HCT116 (cell line): ENCODE measurements around the gene BAX. TPM values are rescaled to one million over a fixed set of nuclear protein-coding genes. Genes with fewer than 3 reads are reported as not detected.

Experiments
- ATAC-seq: fragments of 200-7000 bp; cut with Tn5 transposase; 2 replicates; pipeline ENCODE4 v1.9.1; 2020; ENCODE audit warnings: mild to moderate bottlenecking, moderate library complexity
- BruUV-seq: library from RNA; stranded (reverse); fragments of 400-500 nt; replicated peaks from 2 replicates; lab custom pipeline; 2021; lab: Mats Ljungman, UMichigan
- CTCF ChIA-PET: fragments of 300-600 bp; sonication (Branson Sonifier 250); formaldehyde crosslinking; loops from one replicate; lab custom pipeline; 2021; ENCODE audit warnings: antibody characterized with exemption; lab: Charles Lee
- POLR2A ChIA-PET: fragments of 300-600, 350-600 bp; sonication (Branson Sonifier 250); formaldehyde crosslinking; loops from one replicate; lab custom pipeline; 2021; ENCODE audit warnings: antibody characterized with exemption; lab: Charles Lee
- RAD21 ChIA-PET, 2 experiments: fragments of 300-600 bp; sonication (Branson Sonifier 250); formaldehyde crosslinking; loops; one replicate each; lab custom pipeline; 2023; ENCODE audit warnings: low total read pairs in 2 of 2; ENCODE audit not compliant: uncharacterized antibody in 2 of 2, unreplicated experiment in 2 of 2, low non-redundant PET in 1 of 2; lab: Charles Lee
- DNase-seq: peaks from one replicate; pipeline ENCODE4 v3.0.0-alpha.2; 2010; ENCODE audit warnings: low read depth, low spot score
- H2AFZ ChIP-seq: fragments of 200-600 bp; shearing (Covaris generic), sonication (generic); 2 replicates; pipeline ENCODE4 v1.6.1; 2017; ENCODE audit warnings: low read depth, mixed run types, mixed read lengths, antibody characterized with exemption, low read length; ENCODE audit not compliant: poor library complexity, severe bottlenecking
- H3K27ac ChIP-seq: 2 replicates; pipeline ENCODE4 v1.5.1; 2012; ENCODE audit warnings: low read depth, low read length
- H3K27me3 ChIP-seq: fragments of 200-600 bp; sonication (generic); 2 replicates; pipeline ENCODE4 v1.6.1; 2016; ENCODE audit warnings: mixed run types, low read length, mixed read lengths; ENCODE audit not compliant: insufficient read depth
- H3K36me3 ChIP-seq, 2 experiments: fragments of 200-500 bp in 1 of 2; fragments of 200-600 bp in 1 of 2; sonication (Bioruptor generic) in 1 of 2; sonication (generic) in 1 of 2; 2 replicates each; pipeline versions ENCODE4 v1.5.1 to v1.6.1; 2014 to 2016; ENCODE audit warnings: low read length in 2 of 2, inconsistent platforms in 1 of 2, mixed read lengths in 1 of 2, mixed run types in 1 of 2; ENCODE audit not compliant: insufficient read depth in 2 of 2, control insufficient read depth in 1 of 2
- H3K4me1 ChIP-seq, 2 experiments: fragments of 200-600 bp in 1 of 2; sonication (generic) in 1 of 2; 2 replicates each; pipeline versions ENCODE4 v1.5.1 to v1.6.1; 2012 to 2017; ENCODE audit warnings: low read length in 2 of 2, inconsistent platforms in 1 of 2, mild to moderate bottlenecking in 1 of 2, mixed read lengths in 1 of 2, mixed run types in 1 of 2, moderate library complexity in 1 of 2; ENCODE audit not compliant: insufficient read depth in 2 of 2, control insufficient read depth in 1 of 2
- H3K4me2 ChIP-seq: fragments of 200-600 bp; sonication (generic); 2 replicates; pipeline ENCODE4 v1.6.1; 2017; ENCODE audit warnings: mixed run types, low read length, mixed read lengths
- H3K4me3 ChIP-seq, 2 experiments: fragments of 200-600 bp in 1 of 2; sonication (generic) in 1 of 2; replicated peaks in 1 of 2; 2 replicates each; pipeline ENCODE4 v1.5.1; 2011 to 2016; ENCODE audit warnings: low read length in 2 of 2, control low read depth in 1 of 2, low read depth in 1 of 2, mild to moderate bottlenecking in 1 of 2, mixed read lengths in 1 of 2, mixed run types in 1 of 2
- H3K79me2 ChIP-seq: fragments of 200-600 bp; sonication (generic); 2 replicates; pipeline ENCODE4 v1.6.1; 2017; ENCODE audit warnings: mild to moderate bottlenecking, mixed run types, low read length, moderate library complexity, mixed read lengths; ENCODE audit not compliant: insufficient read depth
- H3K9ac ChIP-seq: fragments of 200-600 bp; sonication (generic); 2 replicates; pipeline ENCODE4 v1.6.1; 2016; ENCODE audit warnings: low read length, mixed read lengths
- H3K9me2 ChIP-seq: fragments of 200-600 bp; sonication (generic), shearing (Covaris generic); 2 replicates; pipeline ENCODE4 v1.6.1; 2017; ENCODE audit warnings: mixed run types, mild to moderate bottlenecking, moderate library complexity; ENCODE audit not compliant: insufficient read depth
- H3K9me3 ChIP-seq, 2 experiments: fragments of 200-500 bp in 1 of 2; fragments of 200-600 bp in 1 of 2; sonication (Bioruptor generic) in 1 of 2; sonication (generic) in 1 of 2; 2 replicates each; pipeline ENCODE4 v1.6.1; 2014 to 2017; ENCODE audit warnings: low read length in 2 of 2, mixed read lengths in 2 of 2, inconsistent platforms in 1 of 2, low read depth in 1 of 2, mild to moderate bottlenecking in 1 of 2, mixed run types in 1 of 2, moderate library complexity in 1 of 2; ENCODE audit not compliant: control insufficient read depth in 1 of 2, insufficient read depth in 1 of 2
- H4K20me1 ChIP-seq: fragments of 200-600 bp; sonication (generic), shearing (Covaris generic); 2 replicates; pipeline ENCODE4 v1.6.1; 2017; ENCODE audit warnings: mixed run types, mild to moderate bottlenecking, moderate library complexity; ENCODE audit not compliant: insufficient read depth
- CTCF ChIP-seq, 3 experiments: fragments of 200-600 bp in 1 of 3; sonication (generic) in 1 of 3; IDR thresholded peaks in 2 of 3; conservative IDR thresholded peaks in 1 of 3; 2 replicates each; pipeline ENCODE4 v1.5.1; 2012 to 2017; ENCODE audit warnings: low read depth in 2 of 3, low read length in 2 of 3, antibody characterized with exemption in 1 of 3, borderline replicate concordance in 1 of 3, control low read depth in 1 of 3, mild to moderate bottlenecking in 1 of 3, mixed read lengths in 1 of 3, mixed run types in 1 of 3, moderate library complexity in 1 of 3; ENCODE audit not compliant: insufficient read depth in 1 of 3
- EZH2 ChIP-seq: fragments of 200-600 bp; sonication (generic); IDR thresholded peaks from 2 replicates; pipeline ENCODE4 v1.6.1; 2017; ENCODE audit warnings: antibody characterized with exemption, mixed run types
- FOSL1 ChIP-seq: IDR thresholded peaks from 2 replicates; pipeline ENCODE4 v1.6.1; 2012; ENCODE audit warnings: low read depth
- JUND ChIP-seq: IDR thresholded peaks from 2 replicates; pipeline ENCODE4 v1.6.1; 2012
- POLR2AphosphoS5 ChIP-seq: IDR thresholded peaks from 2 replicates; pipeline ENCODE4 v1.6.1; 2011; ENCODE audit warnings: mild to moderate bottlenecking, low read depth, low read length, moderate library complexity
- RAD21 ChIP-seq: IDR thresholded peaks from 2 replicates; pipeline ENCODE4 v1.6.1; 2012; ENCODE audit warnings: low read depth, mild to moderate bottlenecking
- SRF ChIP-seq: IDR thresholded peaks from 2 replicates; pipeline ENCODE4 v1.6.1; 2012; ENCODE audit warnings: low read depth
- YY1 ChIP-seq: IDR thresholded peaks from 2 replicates; pipeline ENCODE4 v1.6.1; 2011; ENCODE audit warnings: low read length, low read depth, moderate library complexity, mild to moderate bottlenecking; ENCODE audit not compliant: insufficient replicate concordance; ENCODE audit errors: extremely low read depth
- ZBTB33 ChIP-seq: IDR thresholded peaks from 2 replicates; pipeline ENCODE4 v1.6.1; 2011; ENCODE audit warnings: mild to moderate bottlenecking, low read length, moderate library complexity; ENCODE audit not compliant: insufficient replicate concordance; ENCODE audit errors: extremely low read depth
- ZFX ChIP-seq: fragments of 450-650 bp; IDR thresholded peaks from 2 replicates; pipeline ENCODE4 v1.6.1; 2017
- intact Hi-C: fragments of 100-400 bp; cut with micrococcal nuclease; formaldehyde crosslinking; loops from 2 replicates; pipeline ENCODE4 v1.10.0; 2022
- total RNA-seq: library from RNA; stranded (reverse); gene quantifications from one replicate; pipeline ENCODE4 v1.2.1, GENCODE V29; 2021; ENCODE audit not compliant: unreplicated experiment
- TF ChIP-seq, protein P1 (sequence below): IDR thresholded peaks from 2 replicates; pipeline ENCODE4 v1.6.1; 2012; ENCODE audit warnings: low read depth
- TF ChIP-seq, protein P2 (sequence below): IDR thresholded peaks from 2 replicates; pipeline ENCODE4 v1.6.1; 2012

BAX gene
- total RNA-seq, 1 experiment from 2014 or later = 96.4 TPM

GRCh38 chr19:48928164-48929025 lies 26.3 kb upstream of the BAX start:
- Histone ChIP-seq H3K9ac (no peak overlapping the region), H2AFZ (no peak overlapping the region), H3K4me1 (peaks cover 30 to 51% of the 10 kb centered on the region in 2 experiments), H3K4me3 (no peak overlapping the region), H4K20me1 (no peaks in the 10 kb centered on the region), H3K27me3 (no peaks in the 10 kb centered on the region), H3K9me3 (no peaks in the 10 kb centered on the region), H3K4me2 (peak overlapping the region; percentile 76; the same call in 1 of the 2 replicates), H3K27ac (no peak overlapping the region), H3K79me2 (no peaks in the 10 kb centered on the region), H3K36me3 (no peaks in the 10 kb centered on the region)
- no peak for DNase-seq
- intact Hi-C loops = no loop called here
- ChIA-PET POLR2A (no interaction called here), RAD21 (no interaction called here), CTCF (no interaction called here)
- BruUV-seq = no TSS peak
- TF ChIP-seq ZBTB33 (no peak), CTCF (IDR thresholded peaks at IDR 0.05 in 2 of 3, conservative IDR thresholded peaks at IDR 0.05 in 1 of 3; ENCODE audit: borderline replicate concordance in 1 of 3, insufficient read depth in 1 of 3, low read depth in 2 of 3, low read length in 2 of 3) (no peak), POLR2AphosphoS5 (no peak), YY1 (no peak), RAD21 (no peak), SRF (no peak), ZFX (no peak), JUND (no peak), EZH2 (no peak), FOSL1 (no peak)
- TF ChIP-seq, protein P1, sequence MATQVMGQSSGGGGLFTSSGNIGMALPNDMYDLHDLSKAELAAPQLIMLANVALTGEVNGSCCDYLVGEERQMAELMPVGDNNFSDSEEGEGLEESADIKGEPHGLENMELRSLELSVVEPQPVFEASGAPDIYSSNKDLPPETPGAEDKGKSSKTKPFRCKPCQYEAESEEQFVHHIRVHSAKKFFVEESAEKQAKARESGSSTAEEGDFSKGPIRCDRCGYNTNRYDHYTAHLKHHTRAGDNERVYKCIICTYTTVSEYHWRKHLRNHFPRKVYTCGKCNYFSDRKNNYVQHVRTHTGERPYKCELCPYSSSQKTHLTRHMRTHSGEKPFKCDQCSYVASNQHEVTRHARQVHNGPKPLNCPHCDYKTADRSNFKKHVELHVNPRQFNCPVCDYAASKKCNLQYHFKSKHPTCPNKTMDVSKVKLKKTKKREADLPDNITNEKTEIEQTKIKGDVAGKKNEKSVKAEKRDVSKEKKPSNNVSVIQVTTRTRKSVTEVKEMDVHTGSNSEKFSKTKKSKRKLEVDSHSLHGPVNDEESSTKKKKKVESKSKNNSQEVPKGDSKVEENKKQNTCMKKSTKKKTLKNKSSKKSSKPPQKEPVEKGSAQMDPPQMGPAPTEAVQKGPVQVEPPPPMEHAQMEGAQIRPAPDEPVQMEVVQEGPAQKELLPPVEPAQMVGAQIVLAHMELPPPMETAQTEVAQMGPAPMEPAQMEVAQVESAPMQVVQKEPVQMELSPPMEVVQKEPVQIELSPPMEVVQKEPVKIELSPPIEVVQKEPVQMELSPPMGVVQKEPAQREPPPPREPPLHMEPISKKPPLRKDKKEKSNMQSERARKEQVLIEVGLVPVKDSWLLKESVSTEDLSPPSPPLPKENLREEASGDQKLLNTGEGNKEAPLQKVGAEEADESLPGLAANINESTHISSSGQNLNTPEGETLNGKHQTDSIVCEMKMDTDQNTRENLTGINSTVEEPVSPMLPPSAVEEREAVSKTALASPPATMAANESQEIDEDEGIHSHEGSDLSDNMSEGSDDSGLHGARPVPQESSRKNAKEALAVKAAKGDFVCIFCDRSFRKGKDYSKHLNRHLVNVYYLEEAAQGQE = no peak
- TF ChIP-seq, protein P2, sequence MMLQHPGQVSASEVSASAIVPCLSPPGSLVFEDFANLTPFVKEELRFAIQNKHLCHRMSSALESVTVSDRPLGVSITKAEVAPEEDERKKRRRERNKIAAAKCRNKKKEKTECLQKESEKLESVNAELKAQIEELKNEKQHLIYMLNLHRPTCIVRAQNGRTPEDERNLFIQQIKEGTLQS = no peak
- TF ChIP-seq, all 23 proteins: peak for 0
- H3K9me2 ChIP-seq = no peaks in the 10 kb centered on the region
- ATAC-seq = no peak
